LNCAP (cell line): ENCODE data around the gene RIMOC1.

Experiments used
- TF ChIP-seq, protein P1 (sequence below): fragments of 450-650 bp; IDR thresholded peaks from 2 replicates; pipeline ENCODE4 v1.5.1; 2017; ENCODE audit warnings: mild to moderate bottlenecking

Gene RIMOC1

DNA sequence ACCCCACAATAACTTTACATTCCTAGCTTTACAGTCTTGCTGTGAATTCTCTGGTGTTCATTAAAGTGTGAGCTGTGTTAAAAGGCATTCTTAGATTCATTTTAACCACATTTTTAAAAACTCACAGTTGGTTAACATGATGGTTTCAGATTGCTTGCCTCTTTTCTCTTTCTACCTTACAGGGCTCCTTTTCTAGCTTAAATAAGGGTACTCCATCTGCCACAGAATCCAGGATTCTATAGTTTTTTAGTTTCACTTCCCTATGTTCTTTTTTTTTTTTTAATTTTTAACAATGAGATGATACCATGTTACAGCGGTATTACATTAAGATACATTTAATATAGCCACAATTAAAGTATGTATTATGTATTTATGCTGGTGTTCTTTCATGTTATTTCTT lies 17.0 kb downstream of the RIMOC1 start:
- TF ChIP-seq, protein P1, sequence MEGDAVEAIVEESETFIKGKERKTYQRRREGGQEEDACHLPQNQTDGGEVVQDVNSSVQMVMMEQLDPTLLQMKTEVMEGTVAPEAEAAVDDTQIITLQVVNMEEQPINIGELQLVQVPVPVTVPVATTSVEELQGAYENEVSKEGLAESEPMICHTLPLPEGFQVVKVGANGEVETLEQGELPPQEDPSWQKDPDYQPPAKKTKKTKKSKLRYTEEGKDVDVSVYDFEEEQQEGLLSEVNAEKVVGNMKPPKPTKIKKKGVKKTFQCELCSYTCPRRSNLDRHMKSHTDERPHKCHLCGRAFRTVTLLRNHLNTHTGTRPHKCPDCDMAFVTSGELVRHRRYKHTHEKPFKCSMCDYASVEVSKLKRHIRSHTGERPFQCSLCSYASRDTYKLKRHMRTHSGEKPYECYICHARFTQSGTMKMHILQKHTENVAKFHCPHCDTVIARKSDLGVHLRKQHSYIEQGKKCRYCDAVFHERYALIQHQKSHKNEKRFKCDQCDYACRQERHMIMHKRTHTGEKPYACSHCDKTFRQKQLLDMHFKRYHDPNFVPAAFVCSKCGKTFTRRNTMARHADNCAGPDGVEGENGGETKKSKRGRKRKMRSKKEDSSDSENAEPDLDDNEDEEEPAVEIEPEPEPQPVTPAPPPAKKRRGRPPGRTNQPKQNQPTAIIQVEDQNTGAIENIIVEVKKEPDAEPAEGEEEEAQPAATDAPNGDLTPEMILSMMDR, result no peak

DNA sequence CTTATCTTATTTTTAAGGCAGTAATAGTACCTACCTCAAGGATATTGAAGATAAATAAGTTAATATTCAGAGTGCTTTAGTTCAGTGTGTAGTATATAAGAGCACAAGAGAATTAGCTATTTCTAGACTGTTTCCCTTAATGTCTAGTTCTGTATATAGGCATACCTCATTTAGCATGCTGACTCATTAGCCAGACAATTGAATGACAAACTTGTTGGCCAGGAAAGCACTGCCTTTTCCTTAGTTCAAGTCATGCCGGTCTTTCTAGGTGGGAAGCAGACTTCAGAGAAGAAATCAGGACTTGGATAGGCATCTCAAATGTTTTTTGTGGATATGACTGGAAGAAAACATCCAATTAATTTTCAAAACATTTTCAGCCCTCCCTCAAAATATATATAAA lies 17.7 kb downstream of the RIMOC1 start:
- TF ChIP-seq, protein P1, result no peak

DNA sequence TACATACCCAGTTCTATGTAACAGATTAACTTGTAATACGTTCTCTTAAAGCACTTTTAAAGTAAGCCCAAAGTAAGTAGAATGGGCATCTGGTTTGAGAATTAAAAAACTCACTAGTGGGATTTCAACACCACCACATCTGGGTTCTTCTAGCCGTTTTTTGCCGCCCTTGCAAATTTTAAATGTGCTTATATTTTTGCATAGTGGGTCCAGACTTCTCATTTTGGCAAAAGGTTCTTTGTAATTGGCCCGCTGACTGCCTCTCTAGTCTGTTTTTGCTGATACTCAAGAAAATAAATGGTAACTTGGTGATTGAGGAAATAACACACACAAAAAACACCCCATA lies 20.4 kb downstream of the RIMOC1 start:
- TF ChIP-seq, protein P1, result no peak

DNA sequence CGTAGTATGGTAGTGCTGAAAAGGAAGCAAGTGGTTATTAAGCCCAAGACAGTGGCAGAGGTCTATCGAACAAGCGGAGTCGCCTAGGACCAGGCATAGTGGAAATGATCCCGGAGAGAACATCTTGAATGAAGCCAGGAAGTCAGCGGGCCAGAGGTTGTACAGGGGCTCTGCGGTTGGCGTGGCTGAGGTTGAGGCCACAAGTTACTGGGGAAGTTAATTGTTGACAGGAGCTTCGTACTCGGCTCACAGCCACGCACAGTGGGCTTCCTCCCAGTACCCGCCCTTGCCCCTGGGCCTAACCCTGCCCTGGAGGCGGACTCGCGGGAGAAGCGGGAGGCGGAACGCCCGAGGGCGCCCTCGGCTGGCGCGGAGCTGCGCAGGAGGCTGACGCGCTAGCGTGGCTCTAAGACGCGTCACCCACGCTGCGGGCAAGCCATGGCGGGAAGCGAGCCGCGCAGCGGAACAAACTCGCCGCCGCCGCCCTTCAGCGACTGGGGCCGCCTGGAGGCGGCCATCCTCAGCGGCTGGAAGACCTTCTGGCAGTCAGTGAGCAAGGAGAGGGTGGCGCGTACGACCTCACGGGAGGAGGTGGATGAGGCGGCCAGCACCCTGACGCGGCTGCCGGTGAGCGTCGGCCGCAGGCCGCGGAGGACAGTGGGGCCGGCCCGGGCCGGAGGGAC lies 20.9 kb downstream of the RIMOC1 start, which contains the start of gene FBXO4:
TSS of gene FBXO4 (plus strand) at position 410 of the 683 bp plus-strand sequence. CDS start at position 439, 29 bp downstream.
- TF ChIP-seq, protein P1, result peak; percentile 76

DNA sequence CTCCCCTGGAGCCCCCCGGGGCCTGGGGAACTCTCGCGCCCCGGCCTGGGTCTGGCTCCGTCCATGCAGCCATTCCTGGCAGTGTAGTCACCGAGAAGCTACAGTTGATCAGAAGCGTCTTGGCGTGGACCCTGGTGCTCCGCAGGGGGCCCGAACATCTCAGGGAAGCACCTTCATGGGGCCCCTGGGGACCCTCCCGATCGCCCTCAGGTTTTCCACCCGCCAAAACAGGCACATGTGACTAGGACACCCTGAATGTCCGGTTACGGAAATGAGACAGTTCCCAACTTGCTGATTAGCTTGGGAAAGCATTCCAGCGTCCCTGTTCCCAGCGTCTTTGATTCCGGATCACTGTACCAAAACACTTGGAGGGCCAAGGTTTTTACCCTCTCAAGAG lies 21.4 kb downstream of the RIMOC1 start:
- TF ChIP-seq, protein P1, result no peak

DNA sequence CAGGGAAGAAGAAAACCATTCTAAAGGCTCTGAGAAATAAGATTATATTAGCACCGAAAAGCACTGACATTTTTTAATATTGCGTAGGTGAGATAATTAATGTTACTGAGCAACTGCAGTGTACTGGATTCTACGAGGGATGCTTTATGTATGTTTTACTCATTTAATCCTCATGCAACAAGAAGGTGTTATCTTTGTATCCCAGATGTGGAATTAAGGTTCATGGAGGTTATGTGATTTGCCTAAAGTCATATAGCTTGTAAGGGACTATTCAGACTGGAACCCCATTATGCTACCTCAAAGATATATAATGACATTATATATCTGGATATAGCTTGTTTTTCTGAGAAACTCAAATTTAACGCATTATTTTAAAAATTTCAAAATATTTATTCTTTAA lies 23.5 kb downstream of the RIMOC1 start:
- TF ChIP-seq, protein P1, result no peak

DNA sequence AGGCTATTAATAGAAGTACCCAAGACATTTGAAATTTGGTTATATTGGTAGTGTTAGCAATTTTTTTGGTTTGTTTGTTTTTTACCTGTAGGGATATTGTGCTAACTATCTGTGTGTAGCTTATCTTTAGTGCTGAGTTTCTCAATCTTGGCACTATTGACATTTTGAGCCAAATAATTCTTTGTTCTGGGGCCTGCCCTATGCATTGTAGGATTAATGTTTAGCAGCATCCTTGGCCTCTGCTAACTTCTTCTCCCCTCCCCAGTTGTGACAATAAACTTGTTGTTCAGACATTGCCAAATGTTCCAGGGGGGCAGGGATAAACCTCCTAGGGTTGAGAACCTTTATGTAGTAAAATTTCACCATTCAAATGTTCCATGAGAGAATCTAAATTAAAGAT lies 24.9 kb downstream of the RIMOC1 start:
- TF ChIP-seq, protein P1, result no peak

DNA sequence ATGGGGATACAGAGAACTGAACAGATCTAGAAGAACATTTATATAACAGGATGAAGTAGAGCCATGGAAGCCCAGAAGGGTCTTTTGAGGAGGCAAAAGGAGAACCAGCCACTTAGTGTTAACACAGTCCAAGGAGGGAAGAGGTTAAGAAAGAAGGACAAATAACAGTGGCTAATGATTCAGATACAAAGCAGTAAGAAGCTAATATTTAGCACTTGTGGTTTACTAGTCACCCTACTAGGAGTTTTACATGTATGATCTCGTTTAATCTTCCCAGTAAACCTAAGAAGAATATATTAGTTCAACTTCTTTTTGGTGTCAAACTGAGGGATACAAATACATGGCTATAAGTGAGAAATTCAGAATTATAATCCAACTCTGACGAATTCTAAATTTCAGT lies 28.6 kb downstream of the RIMOC1 start:
- TF ChIP-seq, protein P1, result no peak
